Measurements from ENCODE around the gene SYTL3.

SYTL3 gene

DNA sequence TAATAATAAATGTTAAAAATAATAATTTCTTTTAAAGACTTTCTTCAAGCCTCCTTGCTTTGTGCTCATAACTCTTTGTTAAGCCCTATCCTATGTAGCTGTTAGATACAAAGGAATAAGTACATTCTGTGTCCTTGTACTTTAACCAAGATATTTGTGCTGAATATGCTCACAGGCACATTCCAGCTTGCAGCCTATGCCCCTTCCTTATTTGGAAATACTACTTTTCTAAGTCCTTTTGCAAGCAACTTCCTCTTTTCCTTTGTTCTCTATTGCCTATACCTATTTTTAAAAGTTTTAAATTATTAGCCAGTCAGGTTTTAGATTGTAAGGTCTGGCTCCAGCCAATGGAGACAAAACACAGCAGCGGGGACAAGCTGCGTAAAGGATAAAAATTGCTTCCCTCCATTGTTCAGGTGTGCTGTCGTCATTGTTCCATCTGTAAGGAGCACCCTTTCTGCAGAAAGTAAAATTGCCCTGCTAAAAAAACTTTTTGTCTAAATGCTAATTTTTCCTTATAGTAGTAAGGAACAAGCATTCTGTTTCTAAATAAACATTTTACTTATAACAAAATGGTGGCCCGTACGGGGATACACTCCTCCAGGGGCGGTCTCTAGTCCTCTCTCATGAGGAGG lies 80.2 kb downstream of the SYTL3 start:
- TF ChIP-seq, protein P1, sequence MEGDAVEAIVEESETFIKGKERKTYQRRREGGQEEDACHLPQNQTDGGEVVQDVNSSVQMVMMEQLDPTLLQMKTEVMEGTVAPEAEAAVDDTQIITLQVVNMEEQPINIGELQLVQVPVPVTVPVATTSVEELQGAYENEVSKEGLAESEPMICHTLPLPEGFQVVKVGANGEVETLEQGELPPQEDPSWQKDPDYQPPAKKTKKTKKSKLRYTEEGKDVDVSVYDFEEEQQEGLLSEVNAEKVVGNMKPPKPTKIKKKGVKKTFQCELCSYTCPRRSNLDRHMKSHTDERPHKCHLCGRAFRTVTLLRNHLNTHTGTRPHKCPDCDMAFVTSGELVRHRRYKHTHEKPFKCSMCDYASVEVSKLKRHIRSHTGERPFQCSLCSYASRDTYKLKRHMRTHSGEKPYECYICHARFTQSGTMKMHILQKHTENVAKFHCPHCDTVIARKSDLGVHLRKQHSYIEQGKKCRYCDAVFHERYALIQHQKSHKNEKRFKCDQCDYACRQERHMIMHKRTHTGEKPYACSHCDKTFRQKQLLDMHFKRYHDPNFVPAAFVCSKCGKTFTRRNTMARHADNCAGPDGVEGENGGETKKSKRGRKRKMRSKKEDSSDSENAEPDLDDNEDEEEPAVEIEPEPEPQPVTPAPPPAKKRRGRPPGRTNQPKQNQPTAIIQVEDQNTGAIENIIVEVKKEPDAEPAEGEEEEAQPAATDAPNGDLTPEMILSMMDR (IDR thresholded peaks at IDR 0.05; ENCODE audit: borderline replicate concordance, control extremely low read depth, extremely low read depth, insufficient read depth, missing control alignments) = no peak
- DNase-seq (ENCODE audit: low spot score) = no peak
- in situ Hi-C loops (cut with MboI; ENCODE audit: low sequenced_read_pairs, unreplicated experiment) = no loop called here

DNA sequence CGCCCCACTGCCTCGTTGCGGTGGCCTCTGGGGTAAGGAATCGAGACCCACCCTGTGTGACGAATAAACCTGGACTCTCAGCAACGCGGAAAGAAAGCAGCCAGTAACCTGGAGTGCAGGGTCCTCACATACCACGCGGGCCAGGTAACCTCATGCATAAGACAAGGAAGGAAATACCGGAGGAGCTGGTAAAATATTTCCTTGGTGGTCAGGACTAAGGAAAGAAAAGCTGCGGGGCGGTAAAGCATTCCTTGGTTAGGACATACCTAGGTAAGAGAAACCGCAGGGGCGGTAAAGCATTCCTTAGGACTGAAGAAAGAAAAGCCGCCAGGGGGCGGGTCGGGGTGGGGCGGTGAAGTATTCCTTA lies 80.7 kb downstream of the SYTL3 start:
- TF ChIP-seq, protein P1 (IDR thresholded peaks at IDR 0.05; ENCODE audit: borderline replicate concordance, control extremely low read depth, extremely low read depth, insufficient read depth, missing control alignments) = no peak
- in situ Hi-C loops (cut with MboI; ENCODE audit: low sequenced_read_pairs, unreplicated experiment) = no loop called here
- DNase-seq (ENCODE audit: low spot score) = no peak

DNA sequence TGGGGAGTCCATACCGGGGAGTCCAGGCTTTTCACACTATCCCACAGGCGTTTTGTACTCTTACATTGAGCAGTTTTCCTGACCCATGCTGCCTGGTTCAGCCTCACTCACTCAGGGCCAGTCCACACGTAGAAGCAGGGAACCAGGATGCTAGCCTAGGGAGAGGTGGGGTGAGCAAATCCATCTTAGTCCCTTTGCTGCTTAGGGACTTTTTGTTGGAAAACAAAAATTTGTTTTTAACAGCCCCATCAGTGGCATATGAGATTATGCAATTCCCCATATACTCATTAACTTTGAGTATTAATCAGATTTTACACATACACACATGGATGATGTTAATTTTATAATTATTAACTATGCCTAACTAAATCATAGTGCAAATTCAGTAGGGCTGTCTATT lies 85.2 kb downstream of the SYTL3 start:
- DNase-seq (ENCODE audit: low spot score) = no peak
- TF ChIP-seq, protein P1 (IDR thresholded peaks at IDR 0.05; ENCODE audit: borderline replicate concordance, control extremely low read depth, extremely low read depth, insufficient read depth, missing control alignments) = no peak
- in situ Hi-C loops (cut with MboI; ENCODE audit: low sequenced_read_pairs, unreplicated experiment) = no loop called here

DNA sequence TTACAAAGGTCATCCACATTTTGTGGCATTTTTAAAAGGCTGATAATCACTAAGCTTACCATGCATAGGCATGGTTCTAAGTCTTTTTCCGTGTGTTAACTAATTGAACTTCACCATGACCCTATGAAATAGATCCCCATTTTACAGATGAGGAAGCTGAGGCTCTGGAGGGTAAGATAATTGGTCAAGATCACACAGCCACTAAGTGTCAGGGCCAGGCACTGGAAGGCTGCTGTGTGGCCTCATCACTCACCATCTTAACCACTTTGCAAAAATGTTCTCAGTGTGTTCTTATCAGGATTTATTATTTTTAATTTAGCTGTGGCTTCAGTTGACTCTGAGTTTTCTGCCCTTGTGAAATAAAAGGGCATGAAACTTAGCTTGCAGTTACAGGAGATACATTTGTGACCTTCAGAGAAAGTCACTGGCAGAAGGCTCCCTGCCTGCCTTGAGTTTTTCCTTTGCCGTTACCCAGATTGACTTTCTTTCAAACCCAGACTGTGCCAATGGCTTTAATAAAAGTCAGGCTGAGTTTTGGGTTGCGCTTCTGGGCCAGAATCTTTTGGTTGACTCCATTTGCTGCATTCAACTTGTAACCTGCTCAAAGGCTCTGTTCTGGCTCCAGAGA lies 87.3 kb downstream of the SYTL3 start:
- DNase-seq (ENCODE audit: low spot score) = no peak
- TF ChIP-seq, protein P1 (IDR thresholded peaks at IDR 0.05; ENCODE audit: borderline replicate concordance, control extremely low read depth, extremely low read depth, insufficient read depth, missing control alignments) = no peak
- in situ Hi-C loops (cut with MboI; ENCODE audit: low sequenced_read_pairs, unreplicated experiment) = no loop called here

DNA sequence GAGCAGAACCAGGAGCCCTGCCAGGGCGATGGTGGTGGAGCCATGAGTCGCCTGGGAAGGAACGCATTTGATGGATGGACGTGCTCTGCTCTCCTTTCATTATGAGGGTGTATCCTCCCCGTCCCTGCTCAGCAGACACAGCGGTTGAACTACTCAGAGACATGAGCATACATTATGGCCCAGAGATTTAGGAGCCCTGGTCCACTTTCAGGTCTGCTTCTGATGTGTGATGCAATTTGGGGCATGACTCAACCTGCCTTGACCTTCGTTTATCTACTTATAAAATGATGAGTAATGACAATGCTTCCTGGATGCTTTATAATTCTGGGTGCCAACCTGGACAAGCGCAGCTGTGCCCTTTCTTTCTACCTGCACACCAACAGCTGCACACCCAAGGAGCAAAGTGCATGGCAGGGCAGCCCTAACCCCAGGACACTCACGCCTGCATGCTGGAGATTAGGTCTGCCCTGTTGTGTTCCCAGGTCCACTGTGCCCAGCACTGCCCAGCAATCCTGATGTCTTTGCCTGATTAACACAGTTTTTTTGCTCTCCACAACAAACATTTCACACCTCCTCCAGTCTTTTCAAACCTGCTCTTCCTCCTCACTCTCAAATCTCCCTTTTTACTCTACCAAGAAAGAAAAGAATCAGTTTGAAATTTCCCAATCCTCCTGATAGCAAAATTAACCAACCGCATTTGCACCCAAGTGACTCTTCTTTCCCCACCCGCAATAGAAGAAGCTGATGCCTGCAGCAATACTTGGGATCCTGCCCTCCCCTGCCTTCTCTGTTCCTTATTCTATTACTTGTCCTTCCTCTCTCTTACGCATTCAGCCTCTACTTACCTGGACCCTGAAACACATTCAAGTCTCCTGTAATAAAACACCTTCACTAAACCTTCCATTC lies 88.1 kb downstream of the SYTL3 start:
- no peak for DNase-seq (ENCODE audit: low spot score)
- TF ChIP-seq, protein P1 (IDR thresholded peaks at IDR 0.05; ENCODE audit: borderline replicate concordance, control extremely low read depth, extremely low read depth, insufficient read depth, missing control alignments) = no peak
- in situ Hi-C loops (cut with MboI; ENCODE audit: low sequenced_read_pairs, unreplicated experiment) = no loop called here

DNA sequence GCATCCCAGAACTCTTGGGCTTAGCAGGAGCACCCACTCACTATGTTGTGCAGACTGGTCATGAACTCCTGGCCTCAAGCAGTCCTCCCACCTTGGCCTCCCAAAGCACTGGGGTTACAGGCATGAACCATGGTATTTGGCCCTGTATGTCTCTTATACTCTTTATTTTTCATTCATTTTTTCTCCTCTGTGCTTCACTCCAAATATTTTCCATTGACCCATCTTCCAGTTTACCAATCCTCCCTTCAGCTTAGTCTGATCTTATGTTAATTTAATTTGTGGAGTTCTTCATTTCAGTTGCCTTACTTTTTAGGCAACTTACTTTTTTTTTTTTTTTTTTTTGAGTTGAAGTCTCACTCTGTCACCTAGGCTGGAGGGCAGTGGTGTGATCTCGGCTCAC lies 89.8 kb downstream of the SYTL3 start:
- no peak for DNase-seq (ENCODE audit: low spot score)
- TF ChIP-seq, protein P1 (IDR thresholded peaks at IDR 0.05; ENCODE audit: borderline replicate concordance, control extremely low read depth, extremely low read depth, insufficient read depth, missing control alignments) = no peak
- in situ Hi-C loops (cut with MboI; ENCODE audit: low sequenced_read_pairs, unreplicated experiment) = no loop called here

All from GM13976 (cell line).